Stimulated activated CD8-positive, alpha-beta memory T cell treated with anti-CD3 and anti-CD28 coated beads, Interleukin-4, amount 100 ng/mL, for 48 hours (primary cell): Measurements from ENCODE around the gene ACE.

ENCODE experiments used
- DNase-seq: peaks from one replicate; pipeline ENCODE4 v3.0.0-alpha.2; 2020

The ACE gene

DNA sequence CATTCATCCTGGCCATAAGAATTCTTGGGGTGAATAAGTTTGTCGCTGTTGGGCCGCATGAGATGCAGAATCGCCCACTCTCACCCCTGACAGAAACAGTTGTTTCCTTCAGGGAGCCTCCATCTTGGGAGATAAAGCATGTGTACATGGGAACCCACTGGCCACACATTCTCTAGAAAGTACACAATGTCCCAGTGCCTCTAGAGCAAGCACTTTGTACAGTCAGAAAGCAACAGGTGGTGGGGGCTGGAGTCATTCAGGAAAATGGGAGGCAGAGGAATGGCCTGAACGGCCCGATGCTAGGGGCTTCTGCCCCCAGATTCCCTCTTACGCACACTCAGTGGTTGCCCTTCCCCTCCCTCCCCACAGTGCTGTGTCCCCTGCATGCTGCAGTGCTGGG lies 16.1 kb downstream of the ACE start:
- no peak for DNase-seq

- no peak for DNase-seq
Observed at GRCh38 chr17:63493411-63493810, 16.6 kb downstream of the ACE start.

DNA sequence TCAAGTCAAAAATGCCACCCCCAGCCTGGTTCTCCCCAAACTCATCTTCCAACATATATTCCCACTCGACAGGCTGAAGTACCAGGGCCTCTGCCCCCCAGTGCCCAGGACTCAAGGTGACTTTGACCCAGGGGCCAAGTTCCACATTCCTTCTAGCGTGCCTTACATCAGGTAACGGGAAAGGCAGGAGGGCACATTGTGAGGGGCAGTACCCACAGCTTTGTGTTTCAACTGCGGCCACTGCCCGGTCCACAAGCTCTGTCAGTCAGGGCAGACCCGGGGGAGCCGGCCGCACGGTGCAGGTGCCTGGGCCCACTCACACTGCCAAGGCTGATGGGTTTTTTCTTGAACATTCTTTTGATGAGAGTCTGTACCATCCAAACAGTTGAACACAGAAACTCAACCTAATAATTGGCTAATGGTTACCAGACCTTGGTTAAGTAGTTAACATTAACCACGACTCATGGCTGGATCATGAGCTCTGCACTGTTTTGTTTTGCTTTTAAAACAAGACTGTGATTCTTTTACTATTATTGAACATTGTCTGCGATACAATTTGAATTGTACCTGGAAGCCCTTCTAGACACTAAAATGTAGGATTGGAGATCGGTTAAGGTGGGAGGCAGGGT lies 17.6 kb downstream of the ACE start:
- DNase-seq, result no peak

DNA sequence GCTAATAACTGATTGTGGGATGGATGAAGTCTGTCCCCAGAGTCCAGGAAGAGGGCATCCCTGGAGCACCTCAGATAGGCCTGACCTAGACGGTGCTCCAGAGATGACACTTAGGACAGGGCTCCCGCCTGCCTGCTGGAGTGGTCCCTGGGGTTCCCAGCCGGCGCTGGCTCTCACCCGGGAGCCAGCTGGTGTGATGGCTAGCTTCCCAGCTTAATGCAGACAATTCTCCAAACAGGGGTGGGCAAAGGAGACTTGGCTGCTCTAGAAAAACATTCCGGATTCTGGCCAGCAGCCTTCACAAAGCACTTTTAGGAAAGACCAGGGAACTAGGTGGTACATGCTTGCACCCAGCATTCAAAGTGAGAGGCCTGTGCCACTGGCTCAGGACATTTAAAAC lies 18.6 kb downstream of the ACE start:
- no peak for DNase-seq

- no peak for DNase-seq
Observed at GRCh38 chr17:63496177-63496576, 19.3 kb downstream of the ACE start.

DNA sequence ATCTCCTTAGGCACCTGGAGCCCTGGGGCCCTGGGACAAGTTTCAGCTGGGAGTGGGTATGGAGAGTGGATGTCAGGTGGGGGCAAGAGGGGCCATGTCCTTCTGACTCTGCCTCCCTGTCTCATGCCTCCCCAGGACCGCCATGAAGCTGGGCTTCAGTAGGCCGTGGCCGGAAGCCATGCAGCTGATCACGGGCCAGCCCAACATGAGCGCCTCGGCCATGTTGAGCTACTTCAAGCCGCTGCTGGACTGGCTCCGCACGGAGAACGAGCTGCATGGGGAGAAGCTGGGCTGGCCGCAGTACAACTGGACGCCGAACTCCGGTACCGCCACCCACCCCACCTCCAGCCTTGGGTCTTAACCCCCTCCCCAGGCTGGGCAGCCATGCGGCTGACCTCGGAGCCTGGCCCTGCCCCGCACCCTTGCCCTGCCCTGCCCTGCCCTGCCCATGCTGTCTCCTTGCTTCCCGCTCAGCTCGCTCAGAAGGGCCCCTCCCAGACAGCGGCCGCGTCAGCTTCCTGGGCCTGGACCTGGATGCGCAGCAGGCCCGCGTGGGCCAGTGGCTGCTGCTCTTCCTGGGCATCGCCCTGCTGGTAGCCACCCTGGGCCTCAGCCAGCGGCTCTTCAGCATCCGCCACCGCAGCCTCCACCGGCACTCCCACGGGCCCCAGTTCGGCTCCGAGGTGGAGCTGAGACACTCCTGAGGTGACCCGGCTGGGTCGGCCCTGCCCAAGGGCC lies 20.0 kb downstream of the ACE start:
- DNase-seq, result no peak

- DNase-seq, result no peak
Observed at GRCh38 chr17:63497708-63498483, 21.0 kb downstream of the ACE start.

GRCh38 chr17:63498626-63499195 lies 21.9 kb downstream of the ACE start:
- DNase-seq, result no peak

- no peak for DNase-seq
Observed at GRCh38 chr17:63500543-63501390, 23.9 kb downstream of the ACE start.

DNA sequence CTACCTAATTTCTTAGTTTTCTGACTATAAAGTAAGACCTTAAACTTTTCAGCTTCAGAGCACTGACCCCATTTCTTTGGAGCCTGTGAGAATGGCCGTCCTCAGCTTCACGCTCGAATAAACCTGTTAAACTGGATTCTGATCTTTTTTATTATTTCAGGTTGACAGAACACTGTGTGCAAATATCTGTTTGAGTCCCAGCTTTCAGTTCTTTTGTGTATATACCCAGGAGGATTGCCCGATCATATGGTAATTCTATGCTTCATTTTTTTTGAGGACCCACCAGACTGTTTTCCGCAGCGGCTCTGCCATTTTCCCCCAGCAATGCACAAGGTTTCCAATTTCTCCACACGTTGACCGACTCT lies 26.5 kb downstream of the ACE start:
- no peak for DNase-seq

- no peak for DNase-seq
Observed at GRCh38 chr17:63504261-63504660, 27.4 kb downstream of the ACE start.

DNA sequence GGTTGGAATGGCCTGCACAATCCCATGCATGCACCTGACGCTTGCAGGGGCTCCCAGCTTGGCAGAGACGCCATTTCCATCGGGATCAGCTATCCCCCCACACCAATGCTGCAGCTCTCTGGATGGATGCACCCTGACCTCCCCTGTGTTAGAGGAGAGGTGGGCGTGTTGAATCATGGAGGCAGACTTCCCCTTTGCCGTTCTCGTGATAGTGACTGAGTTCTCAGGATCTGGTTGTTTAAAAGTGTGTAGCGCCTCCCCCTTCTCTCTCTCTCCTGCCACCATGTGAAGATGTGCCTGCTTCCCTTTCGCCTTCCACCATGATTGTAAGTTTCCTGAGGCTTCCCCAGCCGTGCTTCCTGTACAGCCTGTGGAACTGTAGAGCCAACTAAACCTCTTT lies 28.5 kb downstream of the ACE start:
- no peak for DNase-seq

- DNase-seq, result no peak
Observed at GRCh38 chr17:63506627-63507026, 29.8 kb downstream of the ACE start.

GRCh38 chr17:63511331-63511730 lies 34.5 kb downstream of the ACE start:
- DNase-seq, result no peak

GRCh38 chr17:63512388-63512787 lies 35.5 kb downstream of the ACE start:
- no peak for DNase-seq

GRCh38 chr17:63512896-63513644 lies 36.2 kb downstream of the ACE start:
- DNase-seq, result no peak

- no peak for DNase-seq
Observed at GRCh38 chr17:63514477-63514876, 37.6 kb downstream of the ACE start.

- DNase-seq, result no peak
Observed at GRCh38 chr17:63514974-63515373, 38.1 kb downstream of the ACE start.

- DNase-seq, result no peak
Observed at GRCh38 chr17:63515426-63515825, 38.6 kb downstream of the ACE start.

- DNase-seq, result peak; percentile 69
Observed at GRCh38 chr17:63516910-63517824, 40.3 kb downstream of the ACE start.
